ENCODE results near the gene PAFAH1B2.

PAFAH1B2 gene

DNA sequence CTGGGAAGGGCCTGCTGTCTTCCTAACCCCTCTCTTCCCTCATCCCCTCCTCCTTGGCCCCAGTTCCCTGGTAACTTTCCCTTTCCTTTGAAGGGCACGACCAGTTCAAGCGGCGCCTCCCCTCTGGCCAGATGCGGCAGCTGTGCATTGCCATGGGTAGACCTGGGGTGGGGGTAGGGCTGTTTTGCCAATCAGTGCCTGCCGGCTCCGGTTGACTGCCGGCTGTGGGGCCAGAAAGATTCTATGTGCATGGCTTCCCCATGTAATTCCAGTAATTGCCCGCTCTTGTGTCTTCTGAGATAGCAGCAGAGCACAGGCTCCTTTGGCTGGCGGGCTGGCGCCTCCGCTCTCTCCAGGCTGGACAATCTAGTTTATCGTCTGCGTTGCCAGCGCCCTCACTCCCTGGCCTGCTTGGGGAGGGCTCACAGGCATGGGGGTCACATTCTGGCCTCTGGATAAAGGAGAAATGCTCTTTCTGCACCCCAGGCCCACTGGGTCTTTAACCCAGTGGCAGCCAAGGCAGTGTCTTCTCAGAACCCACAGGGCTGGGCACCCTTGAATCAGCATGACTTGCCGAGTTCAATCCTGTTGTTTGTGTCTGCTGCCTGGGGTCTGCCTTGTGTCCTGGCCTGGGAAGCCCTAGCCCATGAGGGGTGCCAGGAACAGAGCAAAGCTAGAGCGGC lies 43.9 kb downstream of the PAFAH1B2 start:
- no peak for DNase-seq (ENCODE audit: low spot score)
- no peak for FAIRE-seq

DNA sequence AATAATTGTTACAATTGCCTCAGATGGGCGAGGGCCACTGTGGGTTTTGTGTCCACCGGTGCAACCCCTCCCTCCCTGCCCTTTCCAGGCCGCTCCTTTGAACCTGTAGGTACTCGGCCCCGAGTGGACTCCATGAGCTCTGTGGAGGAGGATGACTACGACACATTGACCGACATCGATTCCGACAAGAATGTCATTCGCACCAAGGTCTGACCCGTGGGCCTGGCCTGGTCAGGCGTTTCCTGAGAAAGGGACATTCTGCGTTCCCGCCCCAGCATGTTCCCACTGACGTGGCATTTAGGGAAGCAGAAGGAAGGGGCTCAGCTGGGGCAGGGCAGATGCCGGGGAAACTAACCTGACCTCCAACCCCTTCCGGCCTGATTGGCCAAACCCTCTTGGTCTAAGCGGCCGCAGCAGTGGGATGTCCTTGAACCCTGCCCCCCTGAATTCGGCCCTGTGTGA lies 44.6 kb downstream of the PAFAH1B2 start:
- DNase-seq (ENCODE audit: low spot score) (no peak), FAIRE-seq (no peak)

DNA sequence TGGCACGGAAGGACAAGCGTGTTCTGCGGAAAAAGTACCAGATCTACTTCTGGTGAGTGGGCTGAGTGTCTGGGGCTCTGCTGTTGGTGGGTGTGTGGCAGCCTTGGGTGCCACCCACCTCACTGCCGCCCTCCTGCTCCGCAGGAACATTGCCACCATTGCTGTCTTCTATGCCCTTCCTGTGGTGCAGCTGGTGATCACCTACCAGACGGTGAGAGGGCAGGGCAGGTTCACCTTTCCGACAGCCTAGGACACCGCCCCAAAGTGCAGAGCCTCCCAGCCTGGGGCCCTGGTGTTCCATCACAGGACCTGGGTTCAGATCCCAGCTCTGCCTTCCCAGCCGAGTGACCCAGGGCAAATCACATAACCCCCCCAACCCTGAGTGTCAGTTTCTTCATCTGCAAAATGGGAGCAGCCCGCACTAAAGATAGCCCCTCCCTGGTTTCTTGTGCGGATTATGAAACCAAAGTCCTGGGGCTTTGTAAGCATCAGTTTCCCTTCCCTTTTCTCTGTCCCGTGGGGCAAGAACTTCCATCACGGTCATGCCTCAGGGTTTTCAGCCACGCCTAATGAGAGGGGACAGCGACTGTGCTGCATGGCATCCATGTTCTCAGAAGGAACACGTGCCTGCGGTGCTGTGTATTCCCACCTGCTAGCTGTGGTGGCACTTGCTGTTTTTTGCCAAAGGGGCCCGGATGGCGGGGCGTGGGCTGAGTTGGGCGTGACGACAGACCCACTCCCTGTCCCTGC lies 45.3 kb downstream of the PAFAH1B2 start:
- DNase-seq (ENCODE audit: low spot score): no peak
- FAIRE-seq: no peak

DNA sequence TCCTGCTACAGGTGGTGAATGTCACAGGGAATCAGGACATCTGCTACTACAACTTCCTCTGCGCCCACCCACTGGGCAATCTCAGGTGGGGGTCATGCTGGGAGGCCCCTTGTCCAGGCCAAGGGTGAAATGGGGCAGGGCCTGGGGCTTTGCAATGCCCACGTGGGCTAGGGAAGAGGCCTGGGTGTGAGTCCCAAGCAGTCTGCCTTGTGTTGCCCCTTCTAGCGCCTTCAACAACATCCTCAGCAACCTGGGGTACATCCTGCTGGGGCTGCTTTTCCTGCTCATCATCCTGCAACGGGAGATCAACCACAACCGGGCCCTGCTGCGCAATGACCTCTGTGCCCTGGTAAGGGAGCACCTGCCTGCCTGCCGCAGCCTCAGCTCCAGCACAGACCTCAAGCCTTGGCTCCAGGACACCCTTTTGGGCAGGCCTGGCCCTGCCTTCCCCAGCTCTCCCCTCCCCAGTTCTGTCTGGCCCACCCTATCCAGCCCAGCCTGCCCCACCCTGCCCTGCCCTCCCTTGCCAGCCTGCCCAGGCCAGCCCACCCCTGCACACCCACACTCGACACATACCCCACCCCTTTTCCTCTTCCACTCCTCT lies 46.0 kb downstream of the PAFAH1B2 start:
- FAIRE-seq (no peak), DNase-seq (ENCODE audit: low spot score) (no peak)

DNA sequence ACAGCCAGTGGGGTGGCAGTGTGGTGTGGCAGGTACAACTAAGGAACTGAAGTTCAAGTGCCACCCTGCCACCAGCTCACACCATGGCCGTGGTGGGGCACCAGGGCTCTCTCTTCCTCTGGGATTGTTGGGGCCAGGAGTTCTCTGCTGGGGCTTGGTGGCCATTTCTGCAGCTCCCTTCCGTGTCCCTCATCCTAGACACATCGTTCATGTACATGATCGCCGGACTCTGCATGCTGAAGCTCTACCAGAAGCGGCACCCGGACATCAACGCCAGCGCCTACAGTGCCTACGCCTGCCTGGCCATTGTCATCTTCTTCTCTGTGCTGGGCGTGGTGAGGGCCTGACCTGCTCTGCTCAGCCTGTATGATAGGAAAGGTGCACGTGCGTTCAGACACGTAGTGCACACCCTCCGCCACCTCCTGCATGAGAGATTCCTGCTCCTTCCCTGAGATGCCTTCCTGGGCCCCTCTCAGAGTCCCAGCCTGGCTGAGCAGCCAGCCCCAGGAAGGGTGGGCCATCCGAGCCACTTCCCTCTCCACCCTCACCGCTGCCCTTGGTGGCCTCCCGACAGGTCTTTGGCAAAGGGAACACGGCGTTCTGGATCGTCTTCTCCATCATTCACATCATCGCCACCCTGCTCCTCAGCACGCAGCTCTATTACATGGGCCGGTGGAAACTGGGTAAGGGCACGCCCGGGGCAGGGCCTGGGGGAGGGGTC lies 47.8 kb downstream of the PAFAH1B2 start:
- FAIRE-seq (no peak), DNase-seq (ENCODE audit: low spot score) (no peak)

DNA sequence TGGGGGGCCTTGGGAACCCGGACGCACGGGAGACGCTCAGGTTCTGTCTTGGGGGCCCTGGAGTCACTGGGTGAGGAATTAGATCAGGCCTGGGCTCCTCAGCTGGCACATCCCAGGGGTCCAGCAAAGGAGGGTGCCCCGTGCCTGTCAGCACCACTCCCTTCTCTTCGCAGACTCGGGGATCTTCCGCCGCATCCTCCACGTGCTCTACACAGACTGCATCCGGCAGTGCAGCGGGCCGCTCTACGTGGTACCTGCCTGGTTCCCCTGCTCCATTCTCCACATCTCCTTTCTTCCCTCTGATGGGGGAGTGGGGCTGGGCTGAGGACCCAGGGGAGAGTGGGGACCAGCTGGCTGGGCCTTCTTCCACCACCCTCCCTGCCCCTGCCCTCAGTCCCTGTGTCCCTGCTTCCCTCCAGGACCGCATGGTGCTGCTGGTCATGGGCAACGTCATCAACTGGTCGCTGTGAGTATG lies 48.4 kb downstream of the PAFAH1B2 start:
- no peak for DNase-seq (ENCODE audit: low spot score)
- FAIRE-seq: no peak

DNA sequence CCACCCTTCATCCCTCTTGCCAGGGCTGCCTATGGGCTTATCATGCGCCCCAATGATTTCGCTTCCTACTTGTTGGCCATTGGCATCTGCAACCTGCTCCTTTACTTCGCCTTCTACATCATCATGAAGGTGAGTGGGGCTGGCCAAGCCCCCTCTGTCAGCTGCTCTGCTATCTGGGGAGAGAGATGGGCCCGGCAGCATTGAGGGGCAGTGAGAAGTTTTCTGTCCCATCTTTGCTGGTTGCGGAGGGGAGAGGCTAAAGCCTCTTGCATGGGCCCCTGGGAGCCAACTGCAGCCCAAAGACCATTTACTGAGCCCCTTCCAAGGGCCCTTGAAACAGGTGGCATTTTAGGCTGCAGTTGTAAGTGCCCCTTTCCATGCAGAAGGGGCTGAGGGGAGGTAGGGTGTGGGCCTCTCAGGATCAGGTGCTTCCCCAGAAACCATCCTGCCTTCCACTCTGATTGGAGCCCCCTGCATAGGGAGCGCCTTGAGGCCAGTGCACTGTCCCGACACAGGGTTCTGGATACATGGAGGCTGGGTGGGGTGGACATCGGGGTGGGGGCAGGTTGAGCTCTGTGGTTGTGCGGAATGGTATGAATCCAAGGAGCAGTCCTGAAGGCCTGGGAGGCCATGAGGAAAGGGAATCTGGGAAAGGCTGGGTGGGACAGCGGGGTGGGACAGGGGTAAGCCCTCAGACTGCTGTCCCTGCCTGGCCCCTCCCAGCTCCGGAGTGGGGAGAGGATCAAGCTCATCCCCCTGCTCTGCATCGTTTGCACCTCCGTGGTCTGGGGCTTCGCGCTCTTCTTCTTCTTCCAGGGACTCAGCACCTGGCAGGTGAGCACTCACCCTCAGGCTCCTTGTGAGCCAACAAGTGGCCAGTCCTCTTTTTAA lies 49.3 kb downstream of the PAFAH1B2 start:
- FAIRE-seq (no peak), DNase-seq (ENCODE audit: low spot score) (no peak)

DNA sequence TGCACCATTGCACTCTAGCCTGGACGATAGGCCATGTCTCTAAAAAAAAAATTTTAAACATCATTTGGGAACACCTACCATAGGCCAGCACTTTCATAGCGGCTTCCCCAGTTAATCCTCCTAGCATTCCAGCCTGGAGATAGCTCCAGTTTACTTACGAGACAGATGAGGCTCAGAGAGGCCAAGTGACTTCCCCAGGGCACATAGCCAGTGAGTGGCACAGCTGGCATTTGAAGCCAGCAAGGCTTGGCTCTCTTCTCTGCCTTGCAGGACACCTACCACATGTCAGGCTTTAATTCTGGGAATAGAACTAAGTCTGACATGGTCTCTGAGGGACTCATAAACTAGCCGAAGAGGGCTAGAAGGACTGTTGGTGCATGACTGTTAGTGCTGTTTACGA lies 50.2 kb downstream of the PAFAH1B2 start:
- DNase-seq (ENCODE audit: low spot score): no peak
- no peak for FAIRE-seq

DNA sequence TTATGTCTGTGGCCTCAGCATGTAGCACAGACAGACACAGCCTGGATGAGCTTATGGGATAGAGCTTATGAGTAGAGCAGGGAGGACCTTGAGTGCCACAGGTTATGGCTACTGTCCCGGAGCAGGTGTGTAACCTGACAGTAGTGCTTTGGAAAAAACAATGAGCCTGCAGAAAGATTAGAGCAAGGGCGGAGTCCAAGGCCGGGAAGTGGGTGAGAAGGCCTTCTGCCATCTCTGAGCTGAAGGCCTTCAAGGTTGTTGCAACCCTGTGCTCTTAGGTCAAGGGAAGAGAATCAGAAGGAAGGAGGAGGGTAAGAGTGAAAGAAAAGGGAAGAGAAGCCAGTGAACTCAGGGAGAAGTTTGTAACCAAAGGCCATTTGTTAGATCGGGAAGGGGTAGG lies 51.2 kb downstream of the PAFAH1B2 start:
- DNase-seq (ENCODE audit: low spot score) (no peak), FAIRE-seq (no peak)

DNA sequence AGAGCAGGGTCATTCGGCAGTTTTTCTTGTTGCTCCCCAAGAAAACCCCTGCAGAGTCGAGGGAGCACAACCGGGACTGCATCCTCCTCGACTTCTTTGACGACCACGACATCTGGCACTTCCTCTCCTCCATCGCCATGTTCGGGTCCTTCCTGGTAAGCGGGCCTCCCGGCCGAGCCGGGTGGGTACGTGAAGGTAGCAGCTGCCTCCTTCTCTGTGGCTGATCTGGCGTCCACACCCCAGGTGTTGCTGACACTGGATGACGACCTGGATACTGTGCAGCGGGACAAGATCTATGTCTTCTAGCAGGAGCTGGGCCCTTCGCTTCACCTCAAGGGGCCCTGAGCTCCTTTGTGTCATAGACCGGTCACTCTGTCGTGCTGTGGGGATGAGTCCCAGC lies 51.7 kb downstream of the PAFAH1B2 start:
- no peak for FAIRE-seq
- DNase-seq (ENCODE audit: low spot score): no peak

DNA sequence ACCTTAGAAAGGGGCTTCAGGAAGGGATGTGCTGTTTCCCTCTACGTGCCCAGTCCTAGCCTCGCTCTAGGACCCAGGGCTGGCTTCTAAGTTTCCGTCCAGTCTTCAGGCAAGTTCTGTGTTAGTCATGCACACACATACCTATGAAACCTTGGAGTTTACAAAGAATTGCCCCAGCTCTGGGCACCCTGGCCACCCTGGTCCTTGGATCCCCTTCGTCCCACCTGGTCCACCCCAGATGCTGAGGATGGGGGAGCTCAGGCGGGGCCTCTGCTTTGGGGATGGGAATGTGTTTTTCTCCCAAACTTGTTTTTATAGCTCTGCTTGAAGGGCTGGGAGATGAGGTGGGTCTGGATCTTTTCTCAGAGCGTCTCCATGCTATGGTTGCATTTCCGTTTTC lies 52.9 kb downstream of the PAFAH1B2 start:
- FAIRE-seq (no peak), DNase-seq (ENCODE audit: low spot score) (no peak)

DNA sequence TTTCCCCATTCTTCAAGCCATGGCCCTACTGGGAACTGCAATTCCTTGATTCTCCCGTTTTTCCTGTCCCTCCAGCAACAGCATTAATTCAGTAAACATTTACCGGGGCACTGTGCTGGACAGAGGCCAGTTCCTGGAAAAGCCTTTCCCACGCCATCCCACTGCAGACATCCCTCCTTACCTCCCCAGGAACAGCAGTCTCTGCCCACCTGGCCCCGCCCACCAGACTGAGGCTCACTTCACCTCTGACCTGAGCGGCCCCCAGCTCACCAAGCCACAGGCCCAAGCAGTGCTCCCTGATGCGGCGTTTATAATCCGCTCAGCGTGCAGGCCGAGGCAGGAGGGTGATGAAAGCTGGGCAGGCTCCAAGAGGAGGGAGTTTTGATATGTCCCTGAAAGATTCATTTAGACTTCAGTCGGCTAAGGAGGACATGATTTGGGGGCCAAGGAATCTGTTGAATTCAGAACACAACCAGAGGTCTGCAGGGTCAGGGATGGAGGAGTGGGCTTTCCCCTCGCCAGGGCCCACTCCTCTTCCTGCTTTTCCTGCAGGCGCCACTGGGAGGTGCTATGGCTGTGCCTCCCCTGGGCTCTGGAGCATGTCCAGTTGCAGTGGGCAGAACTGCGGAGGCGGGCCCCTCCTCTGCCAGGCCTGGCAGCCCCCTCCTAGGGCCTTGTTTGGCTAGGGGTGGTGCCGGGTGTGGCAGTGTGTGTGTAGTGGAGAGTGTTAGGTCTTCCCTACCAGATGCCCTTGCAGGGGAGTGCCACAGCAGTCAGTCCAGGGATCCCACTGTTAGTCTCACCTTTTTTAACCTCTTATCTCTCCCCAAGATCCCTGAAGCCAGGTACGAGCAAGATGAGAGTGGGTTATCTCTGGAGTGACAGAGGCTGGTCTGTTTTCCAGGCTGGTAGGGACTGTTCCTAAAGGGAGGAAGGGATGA lies 53.7 kb downstream of the PAFAH1B2 start:
- no peak for FAIRE-seq
- DNase-seq (ENCODE audit: low spot score): no peak

DNA sequence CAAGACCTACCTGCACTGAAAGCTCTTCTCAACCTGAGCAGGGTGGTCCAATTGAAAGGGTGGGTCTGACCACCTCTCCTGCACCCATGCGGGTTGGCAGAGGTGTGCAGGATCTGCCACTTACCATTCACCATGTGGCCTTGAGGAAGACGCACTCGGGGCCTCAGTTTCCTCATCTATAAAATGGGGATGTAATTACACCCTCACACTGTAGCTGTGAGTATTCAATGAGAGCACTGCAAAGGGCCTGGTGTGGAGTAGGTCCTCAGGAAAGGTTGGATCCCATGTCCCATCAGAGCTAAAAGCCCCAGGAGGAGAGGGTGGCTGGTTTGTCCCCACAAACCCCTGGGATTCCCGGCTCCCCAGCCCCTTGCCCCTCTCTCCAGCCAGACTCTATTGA lies 54.5 kb downstream of the PAFAH1B2 start:
- no peak for DNase-seq (ENCODE audit: low spot score)
- FAIRE-seq: no peak

DNA sequence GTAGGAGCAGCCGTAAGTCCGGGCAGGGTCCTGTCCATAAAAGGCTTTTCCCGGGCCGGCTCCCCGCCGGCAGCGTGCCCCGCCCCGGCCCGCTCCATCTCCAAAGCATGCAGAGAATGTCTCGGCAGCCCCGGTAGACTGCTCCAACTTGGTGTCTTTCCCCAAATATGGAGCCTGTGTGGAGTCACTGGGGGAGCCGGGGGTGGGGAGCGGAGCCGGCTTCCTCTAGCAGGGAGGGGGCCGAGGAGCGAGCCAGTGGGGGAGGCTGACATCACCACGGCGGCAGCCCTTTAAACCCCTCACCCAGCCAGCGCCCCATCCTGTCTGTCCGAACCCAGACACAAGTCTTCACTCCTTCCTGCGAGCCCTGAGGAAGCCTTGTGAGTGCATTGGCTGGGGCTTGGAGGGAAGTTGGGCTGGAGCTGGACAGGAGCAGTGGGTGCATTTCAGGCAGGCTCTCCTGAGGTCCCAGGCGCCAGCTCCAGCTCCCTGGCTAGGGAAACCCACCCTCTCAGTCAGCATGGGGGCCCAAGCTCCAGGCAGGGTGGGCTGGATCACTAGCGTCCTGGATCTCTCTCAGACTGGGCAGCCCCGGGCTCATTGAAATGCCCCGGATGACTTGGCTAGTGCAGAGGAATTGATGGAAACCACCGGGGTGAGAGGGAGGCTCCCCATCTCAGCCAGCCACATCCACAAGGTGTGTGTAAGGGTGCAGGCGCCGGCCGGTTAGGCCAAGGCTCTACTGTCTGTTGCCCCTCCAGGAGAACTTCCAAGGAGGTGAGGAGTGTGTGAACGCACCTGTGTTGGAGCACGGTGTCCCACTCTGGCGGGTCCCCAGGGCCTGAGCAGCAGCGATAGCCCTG lies 55.2 kb downstream of the PAFAH1B2 start, which contains the start of gene TAGLN:
Gene TAGLN (plus strand): TSS at position 318 of the 863 bp plus-strand sequence. CDS start 3,644 bp downstream, outside the sequence.
- FAIRE-seq (no peak), DNase-seq (ENCODE audit: low spot score) (no peak)

DNA sequence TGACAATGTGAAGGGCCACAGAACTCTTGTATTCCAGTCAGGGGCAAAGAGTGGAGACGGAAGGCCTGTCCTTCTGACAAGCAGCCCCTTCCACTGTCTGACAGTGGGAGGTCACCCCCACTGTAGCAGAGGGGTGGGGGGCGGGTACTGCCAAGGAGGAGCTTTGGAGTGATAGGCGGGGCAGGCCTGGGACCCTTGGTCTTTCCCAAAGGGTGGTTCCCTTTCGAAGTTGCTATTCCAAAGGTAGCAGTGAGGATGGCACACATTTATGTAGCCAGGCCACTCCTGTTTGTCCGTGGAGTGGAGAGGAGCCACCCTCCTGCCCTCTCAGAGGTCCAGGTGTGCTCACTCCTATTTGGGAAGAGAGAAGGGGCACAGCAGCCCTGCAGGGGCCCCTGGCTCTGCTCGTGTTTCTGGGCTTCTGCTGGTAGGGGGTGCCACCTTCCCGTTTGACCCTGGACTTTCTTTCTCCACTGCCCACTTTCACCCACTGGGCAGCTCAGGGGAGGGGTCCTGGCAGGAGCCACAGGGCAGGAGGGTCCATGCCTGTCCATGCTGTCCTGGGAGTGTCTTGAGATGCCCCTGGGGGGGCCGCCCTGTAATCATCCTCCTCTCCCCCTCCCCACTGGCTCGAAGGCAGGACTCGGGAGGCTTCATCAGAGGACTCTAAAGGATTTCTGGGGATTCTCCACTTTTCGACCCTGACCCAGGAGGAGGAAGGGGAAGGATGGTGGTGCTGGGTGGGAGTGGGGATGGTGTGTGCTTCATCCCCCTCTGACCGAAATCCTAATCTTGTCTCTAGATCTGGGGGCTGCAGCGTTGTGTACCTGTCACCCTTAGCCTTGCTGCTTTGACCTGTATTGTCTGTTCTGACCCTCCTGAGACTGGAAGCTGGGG lies 56.1 kb downstream of the PAFAH1B2 start:
- DNase-seq (ENCODE audit: low spot score) (no peak), FAIRE-seq (no peak)

DNA sequence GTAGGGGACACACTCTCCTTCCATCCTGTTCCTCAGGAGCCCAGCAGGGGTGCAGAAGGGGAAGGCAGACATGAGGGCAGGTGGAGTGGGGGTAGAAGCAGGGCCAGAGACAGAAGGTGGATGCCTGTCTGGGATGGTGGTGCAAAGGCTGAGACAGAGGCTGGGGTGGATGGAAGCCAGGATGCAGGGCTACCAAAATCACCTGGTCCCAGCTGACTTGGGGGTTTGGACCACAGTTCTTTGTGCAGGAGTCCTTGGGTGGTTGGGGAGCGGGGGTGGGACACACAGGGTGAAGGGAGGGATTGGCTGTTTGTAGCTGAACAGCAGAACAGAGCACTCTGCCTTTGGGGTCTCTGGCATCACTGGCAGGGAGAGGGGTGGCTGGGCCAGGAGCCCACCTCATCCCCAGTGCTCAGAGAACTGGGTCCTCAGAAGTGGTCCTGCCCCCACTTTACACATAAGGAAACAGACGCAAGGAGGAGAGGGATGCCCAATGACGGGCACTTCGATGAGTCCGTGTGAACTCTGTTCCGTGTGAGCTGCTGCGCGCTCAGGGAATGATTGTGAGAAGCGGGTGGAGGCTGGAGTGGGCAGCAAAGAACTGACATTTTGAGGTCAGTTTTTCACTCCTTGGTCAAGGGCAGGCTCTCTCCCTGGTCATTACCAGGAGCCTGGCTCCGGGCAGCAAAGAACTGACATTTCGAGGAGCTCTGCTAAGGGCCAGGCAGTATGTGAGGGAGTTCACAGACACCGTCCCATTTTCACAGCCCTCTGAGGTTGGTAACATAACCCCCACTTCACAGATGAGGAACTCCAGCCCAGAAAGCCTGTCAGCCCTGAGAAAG lies 56.9 kb downstream of the PAFAH1B2 start:
- DNase-seq (ENCODE audit: low spot score) (no peak), FAIRE-seq (no peak)

Data from RCC 7860 (cell line).